HepG2 (cell line): Measurements from ENCODE around the gene ZBTB21. TPM values are rescaled to one million over a fixed set of nuclear protein-coding genes. Genes with fewer than 3 reads are reported as not detected.
A peak's percentile ranks its signal among the peaks of the same experiment; 100 is the strongest.

ENCODE experiments used
- ARNTL ChIP-seq: sonication (generic); formaldehyde crosslinking; IDR thresholded peaks from 2 replicates; pipeline ENCODE4 v1.4.0; 2020; ENCODE audit warnings: mild to moderate bottlenecking, missing genetic modification reagents
- DPF2 ChIP-seq: sonication (generic); formaldehyde crosslinking; IDR thresholded peaks from 2 replicates; pipeline ENCODE4 v1.4.0; 2020; ENCODE audit warnings: mild to moderate bottlenecking, low read depth, missing genetic modification reagents, borderline replicate concordance
- ETV5 ChIP-seq: IDR thresholded peaks from 2 replicates; pipeline ENCODE4 v1.6.1; 2018; ENCODE audit warnings: missing biosample characterization, missing genetic modification reagents, inconsistent platforms, borderline replicate concordance
- FOXK2 ChIP-seq: fragments of 450-650 bp; IDR thresholded peaks from 2 replicates; pipeline ENCODE4 v1.6.1; 2016
- FOXP1 ChIP-seq, 2 experiments: fragments of 450-650 bp in 1 of 2; IDR thresholded peaks; 2 replicates each; pipeline ENCODE4 v1.6.1; 2017 to 2018; ENCODE audit warnings: antibody characterized with exemption in 1 of 2
- GLI4 ChIP-seq: sonication (generic); formaldehyde crosslinking; IDR thresholded peaks from 2 replicates; pipeline ENCODE4 v1.5.1; 2020; ENCODE audit warnings: missing genetic modification reagents, mild to moderate bottlenecking, moderate library complexity, borderline replicate concordance
- MED1 ChIP-seq: sonication (generic); formaldehyde crosslinking; IDR thresholded peaks from 2 replicates; pipeline ENCODE4 v1.4.0; 2020; ENCODE audit warnings: missing genetic modification reagents
- NFKB2 ChIP-seq: sonication (generic); formaldehyde crosslinking; IDR thresholded peaks from 2 replicates; pipeline ENCODE4 v1.4.0; 2020; ENCODE audit warnings: missing genetic modification reagents, borderline replicate concordance
- PHF21A ChIP-seq: sonication (generic); formaldehyde crosslinking; IDR thresholded peaks from 2 replicates; pipeline ENCODE4 v1.5.0; 2020; ENCODE audit warnings: mild to moderate bottlenecking, missing genetic modification reagents
- RBAK ChIP-seq: sonication (generic); formaldehyde crosslinking; IDR thresholded peaks from 2 replicates; pipeline ENCODE4 v1.5.1; 2020; ENCODE audit warnings: mild to moderate bottlenecking, missing genetic modification reagents
- RFX5 ChIP-seq: IDR thresholded peaks from 2 replicates; pipeline ENCODE4 v1.6.1; 2011; ENCODE audit warnings: low read depth, low read length, improper control_type of control experiment
- SALL1 ChIP-seq: sonication (generic); formaldehyde crosslinking; IDR thresholded peaks from 2 replicates; pipeline ENCODE4 v1.8.0; 2022; ENCODE audit warnings: mild to moderate bottlenecking, missing genetic modification reagents
- SP140L ChIP-seq: sonication (generic); formaldehyde crosslinking; IDR thresholded peaks from 2 replicates; pipeline ENCODE4 v1.4.0; 2020; ENCODE audit warnings: missing genetic modification reagents, borderline replicate concordance
- YEATS4 ChIP-seq: sonication (generic); formaldehyde crosslinking; IDR thresholded peaks from 2 replicates; pipeline ENCODE4 v1.4.0; 2020; ENCODE audit warnings: missing genetic modification reagents, borderline replicate concordance
- ZC3H13 ChIP-seq: sonication (generic); formaldehyde crosslinking; IDR thresholded peaks from 2 replicates; pipeline ENCODE4 v1.8.1; 2023; ENCODE audit warnings: mild to moderate bottlenecking, missing genetic modification reagents, moderate library complexity
- ZFY ChIP-seq: sonication (generic); formaldehyde crosslinking; IDR thresholded peaks from 2 replicates; pipeline ENCODE4 v1.4.0; 2020; ENCODE audit warnings: missing genetic modification reagents
- ZMYM3 ChIP-seq: sonication (generic); formaldehyde crosslinking; IDR thresholded peaks from 2 replicates; pipeline ENCODE4 v1.5.1; 2020; ENCODE audit warnings: mild to moderate bottlenecking, missing genetic modification reagents
- ZNF3 ChIP-seq: IDR thresholded peaks from 2 replicates; pipeline ENCODE4 v1.7.0; 2017; ENCODE audit warnings: inconsistent platforms
- ZNF317 ChIP-seq: sonication (generic); formaldehyde crosslinking; IDR thresholded peaks from 2 replicates; pipeline ENCODE4 v1.5.0; 2020; ENCODE audit warnings: mild to moderate bottlenecking, missing genetic modification reagents
- ZNF784 ChIP-seq: sonication (generic); formaldehyde crosslinking; IDR thresholded peaks from 2 replicates; pipeline ENCODE4 v1.5.1; 2020; ENCODE audit warnings: missing genetic modification reagents, mild to moderate bottlenecking, borderline replicate concordance
- polyA plus RNA-seq, 8 experiments: library from polyadenylated mRNA; depleted of rRNA in 3 of 8; stranded (reverse) in 7 of 8; unstranded in 1 of 8; fragments of >200 nt; fragmentation: Illumina TruSeq in 4 of 8; extraction: Trizol in 4 of 8; gene quantifications; 2 replicates each; pipeline versions ENCODE4 v1.2.1 to v1.2.3, GENCODE V29; 2011 to 2016; ENCODE audit warnings: low read depth in 4 of 8, missing spikeins in 1 of 8, mixed read lengths in 1 of 8; ENCODE audit not compliant: insufficient read depth in 1 of 8
- total RNA-seq, 5 experiments: library from RNA; depleted of rRNA; stranded (reverse); fragments of >200 nt; fragmentation: Illumina TruSeq; extraction: Trizol; gene quantifications; 2 replicates each; pipeline ENCODE4 v1.2.3, GENCODE V29; 2016; ENCODE audit warnings: low read depth in 1 of 5
- TF ChIP-seq, protein P1 (sequence below): sonication (generic); formaldehyde crosslinking; IDR thresholded peaks from 2 replicates; pipeline ENCODE4 v1.4.0; 2020; ENCODE audit warnings: missing genetic modification reagents, borderline replicate concordance
- TF ChIP-seq, protein P2 (sequence below): sonication (generic); formaldehyde crosslinking; IDR thresholded peaks from 2 replicates; pipeline ENCODE4 v1.5.0; 2020; ENCODE audit warnings: mild to moderate bottlenecking, missing genetic modification reagents, borderline replicate concordance

Gene ZBTB21
- total and polyA plus RNA-seq, 2 of the 13 experiments (the other 11 are each of a cell fraction or from before 2014, with no cell fraction given): 4.5 to 6.1 TPM

DNA sequence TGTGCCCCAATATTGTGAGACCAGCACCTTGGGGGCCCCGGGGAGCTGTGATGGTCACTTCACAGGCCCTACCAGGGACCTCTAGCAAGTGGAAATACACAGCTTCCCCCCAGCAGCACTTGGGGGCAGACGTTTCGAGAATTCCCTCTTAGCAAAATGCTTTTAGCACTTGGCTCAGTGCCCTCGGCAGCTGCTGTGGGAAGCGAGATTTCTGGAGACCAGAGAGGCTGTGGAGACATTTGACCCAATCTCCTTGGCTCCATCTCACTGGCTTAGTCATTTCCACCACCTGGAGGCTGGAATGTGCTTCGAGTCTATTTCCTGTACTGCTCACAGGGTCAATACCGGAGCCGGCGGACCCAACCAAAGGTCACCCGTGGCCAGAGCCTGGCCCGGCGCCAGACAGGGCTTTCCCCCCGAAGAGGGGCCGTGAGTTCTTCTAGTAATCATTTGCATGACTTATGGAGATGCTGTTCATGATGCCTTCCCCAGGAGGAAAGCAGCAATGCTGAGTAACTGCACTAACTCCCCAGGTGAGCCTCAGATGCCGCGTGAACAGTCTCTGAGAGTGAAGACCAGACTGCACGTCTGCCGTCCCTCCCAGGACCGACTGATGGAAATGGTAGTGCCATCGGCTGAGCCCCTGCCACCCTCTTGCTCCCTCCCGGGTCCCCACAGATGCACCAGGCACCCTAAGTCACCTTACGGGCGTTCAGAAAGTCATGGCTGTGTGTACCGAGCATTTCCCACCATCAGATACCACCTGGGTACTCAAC, 52.0 kb downstream of the ZBTB21 start (continued):
- peak; percentile 45; the same call in 1 of the 2 replicates for TF ChIP-seq YEATS4 (CRISPR knock-in tag)
- TF ChIP-seq ARNTL: peak; percentile 58; the same call in 1 of the 2 replicates
- TF ChIP-seq ZNF784: peak; percentile 4; the same call in 1 of the 2 replicates
- no peak for TF ChIP-seq FOXP1 (IDR thresholded peaks at IDR 0.05)
- TF ChIP-seq FOXP1 (CRISPR knock-in tag; IDR thresholded peaks at IDR 0.05): 0 out of 2 replicates have a peak, but pooled peaks have one; percentile 20
- TF ChIP-seq ZNF3 (CRISPR knock-in tag): 0 out of 2 replicates have a peak, but pooled peaks have one; percentile 33
- TF ChIP-seq ZC3H13 (CRISPR knock-in tag): no peak
- TF ChIP-seq, protein P1, sequence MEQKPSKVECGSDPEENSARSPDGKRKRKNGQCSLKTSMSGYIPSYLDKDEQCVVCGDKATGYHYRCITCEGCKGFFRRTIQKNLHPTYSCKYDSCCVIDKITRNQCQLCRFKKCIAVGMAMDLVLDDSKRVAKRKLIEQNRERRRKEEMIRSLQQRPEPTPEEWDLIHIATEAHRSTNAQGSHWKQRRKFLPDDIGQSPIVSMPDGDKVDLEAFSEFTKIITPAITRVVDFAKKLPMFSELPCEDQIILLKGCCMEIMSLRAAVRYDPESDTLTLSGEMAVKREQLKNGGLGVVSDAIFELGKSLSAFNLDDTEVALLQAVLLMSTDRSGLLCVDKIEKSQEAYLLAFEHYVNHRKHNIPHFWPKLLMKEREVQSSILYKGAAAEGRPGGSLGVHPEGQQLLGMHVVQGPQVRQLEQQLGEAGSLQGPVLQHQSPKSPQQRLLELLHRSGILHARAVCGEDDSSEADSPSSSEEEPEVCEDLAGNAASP: peak; percentile 84
- peak; percentile 62 for TF ChIP-seq MED1 (CRISPR knock-in tag)
- TF ChIP-seq ZFY (CRISPR knock-in tag): 0 out of 2 replicates have a peak, but pooled peaks have one; percentile 27
- peak; percentile 90; the same call in 1 of the 2 replicates for TF ChIP-seq SALL1 (CRISPR knock-in tag)
- TF ChIP-seq NFKB2: peak; percentile 53; the same call in 1 of the 2 replicates
- TF ChIP-seq ZNF317 (CRISPR knock-in tag): peak; percentile 24; the same call in 1 of the 2 replicates
- no peak for TF ChIP-seq FOXK2
- 0 out of 2 replicates have a peak, but pooled peaks have one; percentile 27 for TF ChIP-seq PHF21A (CRISPR knock-in tag)
- no peak for TF ChIP-seq RFX5
- peak; percentile 75 for TF ChIP-seq ZMYM3
- TF ChIP-seq GLI4 (CRISPR knock-in tag): no peak
- TF ChIP-seq SP140L: no peak
- peak; percentile 89 for TF ChIP-seq ETV5 (CRISPR knock-in tag)
- TF ChIP-seq RBAK: no peak
- TF ChIP-seq DPF2: peak; percentile 59; the same call in 1 of the 2 replicates
- TF ChIP-seq, protein P2, sequence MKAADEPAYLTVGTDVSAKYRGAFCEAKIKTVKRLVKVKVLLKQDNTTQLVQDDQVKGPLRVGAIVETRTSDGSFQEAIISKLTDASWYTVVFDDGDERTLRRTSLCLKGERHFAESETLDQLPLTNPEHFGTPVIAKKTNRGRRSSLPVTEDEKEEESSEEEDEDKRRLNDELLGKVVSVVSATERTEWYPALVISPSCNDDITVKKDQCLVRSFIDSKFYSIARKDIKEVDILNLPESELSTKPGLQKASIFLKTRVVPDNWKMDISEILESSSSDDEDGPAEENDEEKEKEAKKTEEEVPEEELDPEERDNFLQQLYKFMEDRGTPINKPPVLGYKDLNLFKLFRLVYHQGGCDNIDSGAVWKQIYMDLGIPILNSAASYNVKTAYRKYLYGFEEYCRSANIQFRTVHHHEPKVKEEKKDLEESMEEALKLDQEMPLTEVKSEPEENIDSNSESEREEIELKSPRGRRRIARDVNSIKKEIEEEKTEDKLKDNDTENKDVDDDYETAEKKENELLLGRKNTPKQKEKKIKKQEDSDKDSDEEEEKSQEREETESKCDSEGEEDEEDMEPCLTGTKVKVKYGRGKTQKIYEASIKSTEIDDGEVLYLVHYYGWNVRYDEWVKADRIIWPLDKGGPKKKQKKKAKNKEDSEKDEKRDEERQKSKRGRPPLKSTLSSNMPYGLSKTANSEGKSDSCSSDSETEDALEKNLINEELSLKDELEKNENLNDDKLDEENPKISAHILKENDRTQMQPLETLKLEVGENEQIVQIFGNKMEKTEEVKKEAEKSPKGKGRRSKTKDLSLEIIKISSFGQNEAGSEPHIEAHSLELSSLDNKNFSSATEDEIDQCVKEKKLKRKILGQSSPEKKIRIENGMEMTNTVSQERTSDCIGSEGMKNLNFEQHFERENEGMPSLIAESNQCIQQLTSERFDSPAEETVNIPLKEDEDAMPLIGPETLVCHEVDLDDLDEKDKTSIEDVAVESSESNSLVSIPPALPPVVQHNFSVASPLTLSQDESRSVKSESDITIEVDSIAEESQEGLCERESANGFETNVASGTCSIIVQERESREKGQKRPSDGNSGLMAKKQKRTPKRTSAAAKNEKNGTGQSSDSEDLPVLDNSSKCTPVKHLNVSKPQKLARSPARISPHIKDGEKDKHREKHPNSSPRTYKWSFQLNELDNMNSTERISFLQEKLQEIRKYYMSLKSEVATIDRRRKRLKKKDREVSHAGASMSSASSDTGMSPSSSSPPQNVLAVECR (CRISPR knock-in tag): peak; percentile 63; the same call in 1 of the 2 replicates
